Peyer's patch (tissue), 4 donors: Measurements from ENCODE around the gene FBN1. TPM values are rescaled to one million over a fixed set of nuclear protein-coding genes. Genes with fewer than 3 reads are reported as not detected.

Experiments
- DNase-seq, 3 donors: peaks; one replicate each; pipeline ENCODE4 v3.0.0-alpha.2; 2017 to 2019
- H3K27ac ChIP-seq, 4 donors: fragments of 200-600 bp; sonication (generic); one replicate each; pipeline ENCODE4 v1.5.1; 2016 to 2019
- H3K27me3 ChIP-seq, 2 donors: fragments of 200-600 bp; sonication (generic); one replicate each; pipeline ENCODE4 v1.5.1; 2019
- H3K36me3 ChIP-seq, 3 donors: fragments of 200-600 bp; sonication (generic); one replicate each; pipeline ENCODE4 v1.5.1; 2016 to 2019
- H3K4me1 ChIP-seq, 4 donors: fragments of 200-600 bp; sonication (generic); one replicate each; pipeline ENCODE4 v1.5.1; 2016 to 2019
- H3K4me3 ChIP-seq, 4 donors: fragments of 200-600 bp; sonication (generic); 1 replicate in 3 of 4; 2 replicates in 1 of 4; pipeline ENCODE4 v1.5.1; 2016 to 2019; ENCODE audit warnings: mild to moderate bottlenecking in 1 of 4
- H3K9me3 ChIP-seq, 4 donors: fragments of 200-600 bp; sonication (generic); one replicate each; pipeline ENCODE4 v1.5.1; 2016 to 2019; ENCODE audit warnings: mild to moderate bottlenecking in 1 of 4
- POLR2A ChIP-seq, 2 donors: fragments of 450-650 bp; IDR thresholded peaks; one replicate each; pipeline ENCODE4 v1.5.1; 2017; ENCODE audit warnings: antibody characterized with exemption in 2 of 2, mild to moderate bottlenecking in 2 of 2, moderate library complexity in 2 of 2
- total RNA-seq, 4 donors: library from RNA; depleted of rRNA; stranded (reverse); fragments of >200 nt; gene quantifications; one replicate each; pipeline ENCODE4 v1.1.0, GENCODE V29; 2016
- TF ChIP-seq, protein P1 (sequence below), 6 experiments: fragments of 450-650 bp in 4 of 6; fragments of 200-600 bp in 2 of 6; sonication (generic) in 1 of 6; IDR thresholded peaks; one replicate each; pipeline ENCODE4 v1.5.1; 2017 to 2019; ENCODE audit warnings: antibody characterized with exemption in 6 of 6, mild to moderate bottlenecking in 3 of 6, moderate library complexity in 1 of 6

Gene FBN1
- total RNA-seq, 4 donors from 2014 or later, result 21.4 to 257 (median 60.9) TPM

DNA sequence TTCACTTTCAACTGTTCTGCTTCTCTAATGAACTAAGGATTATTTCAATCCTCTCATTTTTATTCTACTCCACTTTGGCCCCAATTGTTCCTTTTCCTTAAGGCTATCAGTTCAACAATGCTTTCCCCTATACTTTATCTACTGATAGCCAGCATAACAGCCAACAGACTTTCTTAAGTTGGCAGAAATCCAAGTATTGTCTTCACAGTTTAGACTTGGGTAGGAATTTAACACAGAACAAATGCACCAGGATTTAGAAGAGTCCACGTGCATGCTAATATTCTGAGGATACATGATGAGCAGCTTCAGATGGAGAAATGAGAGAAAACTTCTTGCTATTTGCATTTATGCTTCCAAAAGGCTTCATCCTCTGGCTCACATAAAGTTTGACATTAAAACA lies 54.8 kb downstream of the FBN1 start:
- Histone ChIP-seq H3K36me3 (peaks cover 0 to under 1% (median 0%) of the 10 kb centered on the region in 3 donors), H3K27me3 (no peaks in the 10 kb centered on the region), H3K27ac (no peak overlapping the region), H3K4me3 (no peak overlapping the region), H3K4me1 (no peaks in the 10 kb centered on the region), H3K9me3 (no peaks in the 10 kb centered on the region)
- no peak for TF ChIP-seq POLR2A (IDR thresholded peaks at IDR 0.05)
- TF ChIP-seq, protein P1, sequence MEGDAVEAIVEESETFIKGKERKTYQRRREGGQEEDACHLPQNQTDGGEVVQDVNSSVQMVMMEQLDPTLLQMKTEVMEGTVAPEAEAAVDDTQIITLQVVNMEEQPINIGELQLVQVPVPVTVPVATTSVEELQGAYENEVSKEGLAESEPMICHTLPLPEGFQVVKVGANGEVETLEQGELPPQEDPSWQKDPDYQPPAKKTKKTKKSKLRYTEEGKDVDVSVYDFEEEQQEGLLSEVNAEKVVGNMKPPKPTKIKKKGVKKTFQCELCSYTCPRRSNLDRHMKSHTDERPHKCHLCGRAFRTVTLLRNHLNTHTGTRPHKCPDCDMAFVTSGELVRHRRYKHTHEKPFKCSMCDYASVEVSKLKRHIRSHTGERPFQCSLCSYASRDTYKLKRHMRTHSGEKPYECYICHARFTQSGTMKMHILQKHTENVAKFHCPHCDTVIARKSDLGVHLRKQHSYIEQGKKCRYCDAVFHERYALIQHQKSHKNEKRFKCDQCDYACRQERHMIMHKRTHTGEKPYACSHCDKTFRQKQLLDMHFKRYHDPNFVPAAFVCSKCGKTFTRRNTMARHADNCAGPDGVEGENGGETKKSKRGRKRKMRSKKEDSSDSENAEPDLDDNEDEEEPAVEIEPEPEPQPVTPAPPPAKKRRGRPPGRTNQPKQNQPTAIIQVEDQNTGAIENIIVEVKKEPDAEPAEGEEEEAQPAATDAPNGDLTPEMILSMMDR (IDR thresholded peaks at IDR 0.05), result no peak
- no peak for DNase-seq

DNA sequence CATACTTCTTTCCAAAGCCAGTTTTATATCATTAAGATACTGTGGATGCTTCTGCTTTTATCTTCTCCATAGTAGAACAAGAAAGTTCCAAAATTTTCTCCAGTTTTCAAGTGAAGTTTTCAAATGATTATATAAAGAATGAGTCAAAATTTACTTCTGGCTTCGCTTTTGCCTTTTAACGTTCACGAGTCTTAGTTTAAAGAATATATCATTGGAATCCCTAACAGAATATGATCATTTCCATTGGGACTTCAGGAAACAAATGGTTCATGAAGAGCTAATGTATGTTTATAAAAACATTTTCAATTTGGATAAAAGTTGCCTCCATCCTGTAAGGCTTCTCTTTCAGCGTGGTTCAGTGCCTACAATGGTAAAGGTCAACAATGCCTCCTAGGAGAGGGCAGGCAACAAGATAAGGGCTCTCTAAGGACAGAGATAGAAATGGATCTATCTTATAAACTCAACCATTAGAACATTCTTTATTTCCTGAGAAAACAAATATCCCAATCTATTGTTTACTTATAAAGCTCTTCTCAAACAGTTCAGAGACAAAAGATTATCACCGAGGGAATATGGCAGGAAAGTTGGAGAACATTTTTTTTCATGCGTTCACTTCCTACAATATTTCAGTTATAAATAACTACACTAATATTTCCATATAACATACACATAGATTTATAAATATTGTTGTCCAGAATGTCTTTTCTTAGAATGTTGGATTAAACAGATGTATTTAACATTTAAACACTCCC lies 60.5 kb downstream of the FBN1 start:
- DNase-seq, result no peak
- Histone ChIP-seq H3K4me1 (no peaks in the 10 kb centered on the region), H3K9me3 (no peaks in the 10 kb centered on the region), H3K36me3 (no peaks in the 10 kb centered on the region), H3K27ac (no peak overlapping the region), H3K4me3 (no peak overlapping the region), H3K27me3 (no peaks in the 10 kb centered on the region)
- TF ChIP-seq, protein P1 (IDR thresholded peaks at IDR 0.05), result no peak
- TF ChIP-seq POLR2A (IDR thresholded peaks at IDR 0.05), result no peak

- no peaks in the 10 kb centered on the region for H3K9me3 ChIP-seq
- H3K36me3 ChIP-seq, result no peaks in the 10 kb centered on the region
- H3K4me3 ChIP-seq, result no peak overlapping the region
- no peaks in the 10 kb centered on the region for H3K4me1 ChIP-seq
- no peaks in the 10 kb centered on the region for H3K27me3 ChIP-seq
- TF ChIP-seq POLR2A (IDR thresholded peaks at IDR 0.05), result no peak
- TF ChIP-seq, protein P1 (IDR thresholded peaks at IDR 0.05), result no peak
- DNase-seq, result no peak
- H3K27ac ChIP-seq, result no peak overlapping the region
These were observed 61.3 kb downstream of the FBN1 start for GRCh38 chr15:48584090-48584811.

GRCh38 chr15:48582452-48583247 lies 62.9 kb downstream of the FBN1 start:
- DNase-seq, result no peak
- H3K4me3 ChIP-seq, result no peak overlapping the region
- H3K27me3 ChIP-seq, result no peaks in the 10 kb centered on the region
- no peaks in the 10 kb centered on the region for H3K36me3 ChIP-seq
- no peak for TF ChIP-seq POLR2A (IDR thresholded peaks at IDR 0.05)
- TF ChIP-seq, protein P1 (IDR thresholded peaks at IDR 0.05), result no peak
- no peaks in the 10 kb centered on the region for H3K4me1 ChIP-seq
- peak overlapping the region in 1 of 4 donors; percentile 15 for H3K27ac ChIP-seq
- H3K9me3 ChIP-seq, result no peaks in the 10 kb centered on the region

DNA sequence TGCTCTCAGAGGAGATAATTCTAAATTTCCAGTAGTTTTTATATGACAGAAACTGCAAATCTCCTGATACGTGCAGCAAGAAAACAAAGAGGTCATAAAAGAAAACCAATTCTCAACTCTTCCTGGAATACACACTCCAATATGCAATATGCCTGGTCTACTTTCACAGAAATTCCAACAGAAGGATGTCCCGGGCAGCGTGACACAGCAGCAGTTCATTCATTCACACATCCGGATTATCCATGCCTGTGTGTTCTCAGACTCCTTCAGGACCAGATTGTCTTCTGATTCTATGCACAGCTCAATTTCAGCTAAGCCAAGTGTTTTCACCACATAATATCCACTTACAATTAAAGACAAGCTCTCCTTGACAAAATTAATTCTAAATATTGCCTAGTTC lies 64.3 kb downstream of the FBN1 start:
- H3K36me3 ChIP-seq, result no peaks in the 10 kb centered on the region
- H3K4me1 ChIP-seq, result no peaks in the 10 kb centered on the region
- DNase-seq, result no peak
- no peak overlapping the region for H3K4me3 ChIP-seq
- H3K27ac ChIP-seq, result peak overlapping the region in 1 of 4 donors; percentile 61
- no peaks in the 10 kb centered on the region for H3K27me3 ChIP-seq
- H3K9me3 ChIP-seq, result no peaks in the 10 kb centered on the region
- TF ChIP-seq, protein P1 (IDR thresholded peaks at IDR 0.05), result no peak
- no peak for TF ChIP-seq POLR2A (IDR thresholded peaks at IDR 0.05)
